Subcutaneous abdominal adipose tissue (tissue), 5 donors: ENCODE data around the gene NRAP.

Experiments used
- H3K27ac ChIP-seq: one replicate; pipeline ENCODE4 v1.7.0; 2013; ENCODE audit warnings: low read depth, mild to moderate bottlenecking, inconsistent platforms, low read length, moderate library complexity
- H3K27me3 ChIP-seq, 5 donors: one replicate each; pipeline ENCODE4 v1.7.0; 2013; ENCODE audit warnings: low read length in 5 of 5, inconsistent platforms in 1 of 5; ENCODE audit not compliant: control insufficient read depth in 5 of 5, insufficient read depth in 4 of 5
- H3K36me3 ChIP-seq, 5 donors: one replicate each; pipeline ENCODE4 v1.7.0; 2013; ENCODE audit warnings: low read length in 5 of 5; ENCODE audit not compliant: control insufficient read depth in 5 of 5, insufficient read depth in 5 of 5
- H3K4me1 ChIP-seq, 5 donors: one replicate each; pipeline ENCODE4 v1.7.0; 2013; ENCODE audit warnings: low read length in 5 of 5, mild to moderate bottlenecking in 3 of 5, moderate library complexity in 1 of 5; ENCODE audit not compliant: control insufficient read depth in 5 of 5, insufficient read depth in 5 of 5
- H3K4me3 ChIP-seq, 5 donors: one replicate each; pipeline ENCODE4 v1.7.0; 2013; ENCODE audit warnings: low read length in 5 of 5, low read depth in 1 of 5
- H3K9ac ChIP-seq, 5 donors: one replicate each; pipeline ENCODE4 v1.7.0; 2013; ENCODE audit warnings: low read length in 5 of 5, mild to moderate bottlenecking in 4 of 5, moderate library complexity in 3 of 5
- H3K9me3 ChIP-seq, 5 donors: one replicate each; pipeline ENCODE4 v1.7.0; 2013; ENCODE audit warnings: low read length in 5 of 5; ENCODE audit not compliant: control insufficient read depth in 5 of 5
- donor health status: healthy.
- donor health status: healthy.
- donor health status: healthy.
- donor health status: healthy.
- donor health status: healthy.

NRAP gene, protein sequence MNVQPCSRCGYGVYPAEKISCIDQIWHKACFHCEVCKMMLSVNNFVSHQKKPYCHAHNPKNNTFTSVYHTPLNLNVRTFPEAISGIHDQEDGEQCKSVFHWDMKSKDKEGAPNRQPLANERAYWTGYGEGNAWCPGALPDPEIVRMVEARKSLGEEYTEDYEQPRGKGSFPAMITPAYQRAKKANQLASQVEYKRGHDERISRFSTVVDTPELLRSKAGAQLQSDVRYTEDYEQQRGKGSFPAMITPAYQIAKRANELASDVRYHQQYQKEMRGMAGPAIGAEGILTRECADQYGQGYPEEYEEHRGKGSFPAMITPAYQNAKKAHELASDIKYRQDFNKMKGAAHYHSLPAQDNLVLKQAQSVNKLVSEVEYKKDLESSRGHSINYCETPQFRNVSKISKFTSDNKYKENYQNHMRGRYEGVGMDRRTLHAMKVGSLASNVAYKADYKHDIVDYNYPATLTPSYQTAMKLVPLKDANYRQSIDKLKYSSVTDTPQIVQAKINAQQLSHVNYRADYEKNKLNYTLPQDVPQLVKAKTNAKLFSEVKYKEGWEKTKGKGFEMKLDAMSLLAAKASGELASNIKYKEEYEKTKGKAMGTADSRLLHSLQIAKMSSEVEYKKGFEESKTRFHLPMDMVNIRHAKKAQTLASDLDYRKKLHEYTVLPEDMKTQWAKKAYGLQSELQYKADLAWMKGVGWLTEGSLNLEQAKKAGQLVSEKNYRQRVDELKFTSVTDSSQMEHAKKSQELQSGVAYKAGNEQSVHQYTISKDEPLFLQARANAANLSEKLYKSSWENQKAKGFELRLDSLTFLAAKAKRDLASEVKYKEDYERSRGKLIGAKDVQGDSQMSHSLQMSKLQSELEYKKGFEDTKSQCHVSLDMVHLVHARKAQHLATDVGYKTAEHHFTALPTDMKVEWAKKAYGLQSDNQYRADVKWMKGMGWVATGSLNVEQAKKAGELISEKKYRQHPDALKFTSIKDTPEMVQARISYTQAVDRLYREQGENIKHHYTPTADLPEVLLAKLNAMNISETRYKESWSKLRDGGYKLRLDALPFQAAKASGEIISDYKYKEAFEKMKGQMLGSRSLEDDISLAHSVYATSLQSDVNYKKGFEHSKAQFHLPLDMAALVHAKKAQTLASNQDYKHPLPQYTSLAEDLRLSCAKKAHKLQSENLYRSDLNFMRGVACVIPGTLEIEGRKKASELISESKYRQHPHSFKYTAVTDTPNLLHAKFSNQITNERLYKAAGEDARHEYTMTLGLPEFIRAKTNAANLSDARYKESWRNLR (N-terminal part only)

DNA sequence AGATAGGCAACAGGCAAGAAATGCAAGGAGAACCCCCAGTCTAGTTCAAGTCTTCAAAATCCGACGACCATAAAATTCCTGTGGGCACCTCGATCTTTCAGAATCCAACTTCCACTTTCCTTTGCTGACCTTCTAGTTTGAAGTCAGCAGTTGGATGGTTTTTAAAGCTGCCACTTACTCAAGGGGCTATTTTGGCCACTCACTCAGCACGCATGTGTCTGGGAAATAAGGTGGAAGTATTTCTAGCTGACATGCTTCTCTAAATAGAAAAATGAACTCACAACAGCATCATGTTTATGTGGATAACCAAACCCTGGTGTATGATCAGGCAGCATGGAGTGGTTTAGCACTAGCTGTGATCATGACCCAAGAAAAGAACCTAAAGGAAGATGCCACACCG lies at the start of gene NRAP:
Gene NRAP, minus strand, starts transcription at position 134 of the 400 bp plus-strand sequence. CDS start 159 bp downstream, outside the sequence.
- H3K4me1 ChIP-seq = peaks cover 0 to 11% (median 0%) of the 10 kb centered on the region in 5 donors
- H3K36me3 ChIP-seq = no peaks in the 10 kb centered on the region
- H3K4me3 ChIP-seq = no peak within 1 kb of the TSS
- no peak within 1 kb of the TSS for H3K9ac ChIP-seq
- no peaks in the 10 kb centered on the region for H3K9me3 ChIP-seq
- H3K27ac ChIP-seq = no peak within 1 kb of the TSS
- no peaks in the 10 kb centered on the region for H3K27me3 ChIP-seq

DNA sequence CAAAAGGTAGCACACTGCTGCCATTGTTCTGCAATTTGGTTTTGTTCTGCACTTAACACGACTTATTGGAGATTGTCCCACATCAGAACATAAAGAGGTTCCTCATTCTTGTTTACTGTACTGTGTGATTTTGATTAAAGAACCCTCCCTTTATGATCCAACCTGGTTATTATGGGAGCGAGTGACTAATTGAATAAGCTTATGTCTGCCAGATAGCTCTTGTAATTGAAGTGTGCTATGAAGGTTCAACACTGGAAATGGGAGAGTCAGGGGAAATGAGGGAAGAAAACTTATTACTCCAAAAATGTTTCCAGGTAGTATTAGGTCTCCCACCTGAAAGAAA lies 49.8 kb upstream of the NRAP start:
- H3K27ac ChIP-seq = no peak overlapping the region
- no peak overlapping the region for H3K4me3 ChIP-seq
- no peaks in the 10 kb centered on the region for H3K27me3 ChIP-seq
- no peaks in the 10 kb centered on the region for H3K9me3 ChIP-seq
- H3K9ac ChIP-seq = no peak overlapping the region
- H3K4me1 ChIP-seq = peaks cover 0 to 20% (median 9%) of the 10 kb centered on the region in 5 donors
- peaks cover 0 to 29% (median 14%) of the 10 kb centered on the region in 5 donors for H3K36me3 ChIP-seq

DNA sequence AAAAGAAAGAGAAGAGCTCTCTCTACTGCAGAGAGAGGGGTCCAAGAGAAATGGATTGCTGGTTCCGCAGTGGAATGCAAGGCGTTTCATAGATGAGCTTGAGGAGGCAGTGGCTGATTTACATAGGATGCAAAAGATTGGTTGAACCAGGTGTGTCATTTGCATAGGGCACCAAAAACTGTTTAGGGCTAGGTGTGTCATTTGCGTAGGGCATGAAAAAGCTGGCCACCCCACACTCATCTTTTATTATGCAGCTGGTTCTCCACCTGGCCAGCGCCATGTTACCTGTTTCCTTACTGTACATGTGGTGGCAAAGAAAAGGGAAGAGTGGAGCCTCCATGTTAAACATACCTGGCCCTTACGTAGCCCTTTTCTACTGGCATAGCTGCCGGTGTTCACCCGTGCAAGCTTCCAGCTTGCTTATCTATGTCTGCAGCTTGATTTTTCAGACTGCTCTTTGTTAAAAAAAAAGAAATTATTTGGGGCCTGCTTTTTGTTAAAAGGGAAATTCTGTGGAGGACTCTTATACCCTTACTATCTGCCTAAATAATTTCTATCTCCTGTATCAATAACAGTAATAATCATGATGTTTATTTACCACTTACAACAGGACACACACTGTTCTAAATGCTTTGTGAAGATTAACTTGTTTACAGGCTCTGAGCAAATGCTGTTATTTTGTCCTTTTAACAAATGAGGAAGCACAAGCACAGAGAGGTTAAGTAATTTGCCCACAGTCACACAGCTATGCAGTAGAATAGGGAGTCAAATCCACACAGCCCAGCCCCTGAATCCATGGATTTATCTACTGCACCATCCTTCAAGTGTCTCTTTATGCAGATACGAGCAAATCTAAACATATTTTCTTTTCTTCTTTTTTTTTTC lies 49.2 kb upstream of the NRAP start:
- no peak overlapping the region for H3K27ac ChIP-seq
- H3K36me3 ChIP-seq = peaks cover 0 to 29% (median 14%) of the 10 kb centered on the region in 5 donors
- no peaks in the 10 kb centered on the region for H3K27me3 ChIP-seq
- H3K9me3 ChIP-seq = no peaks in the 10 kb centered on the region
- H3K9ac ChIP-seq = no peak overlapping the region
- peaks cover 0 to 25% (median 9%) of the 10 kb centered on the region in 5 donors for H3K4me1 ChIP-seq
- no peak overlapping the region for H3K4me3 ChIP-seq

DNA sequence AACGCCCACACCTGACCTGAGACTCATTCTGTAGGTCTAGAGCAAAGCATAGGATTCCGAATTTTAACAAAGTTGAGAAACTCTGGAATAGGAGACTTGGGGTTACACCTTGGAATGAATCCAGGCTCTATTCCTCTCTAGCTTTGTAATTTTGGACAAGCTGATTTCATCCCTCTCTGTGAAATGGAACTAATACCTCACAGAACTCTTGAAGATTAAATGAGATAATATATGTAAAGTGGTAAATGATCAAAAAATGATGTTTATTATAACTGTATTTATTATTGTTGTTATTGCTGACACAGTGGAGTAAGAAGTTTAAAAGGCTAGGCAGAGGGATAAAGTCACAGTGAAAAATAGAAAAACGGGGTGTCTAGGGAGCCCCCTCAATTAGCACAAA lies 48.2 kb upstream of the NRAP start:
- Histone ChIP-seq H3K27ac (no peak overlapping the region), H3K36me3 (peaks cover 0 to 23% (median 10%) of the 10 kb centered on the region in 5 donors), H3K9me3 (no peaks in the 10 kb centered on the region), H3K4me3 (no peak overlapping the region), H3K27me3 (no peaks in the 10 kb centered on the region), H3K4me1 (peaks cover 0 to 31% (median 9%) of the 10 kb centered on the region in 5 donors), H3K9ac (no peak overlapping the region)

DNA sequence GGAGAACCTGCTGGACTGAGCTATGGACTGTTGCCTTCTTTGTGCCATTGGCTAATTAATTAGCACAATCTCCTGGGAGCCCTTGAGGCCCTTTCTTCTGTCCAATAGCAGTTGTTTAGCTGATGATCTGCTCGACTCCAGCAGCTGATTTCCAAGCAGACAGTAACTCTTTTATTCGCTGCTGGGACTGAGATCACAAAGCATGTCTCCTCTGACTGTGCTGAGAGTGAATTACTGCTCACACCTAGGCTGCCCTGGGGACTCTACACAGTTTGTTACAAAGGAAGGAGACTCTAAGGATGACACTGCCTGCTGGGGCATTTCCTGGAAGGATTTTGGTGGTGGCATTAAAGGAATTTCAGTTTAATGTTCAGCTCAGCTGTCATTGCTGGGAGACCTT lies 47.3 kb upstream of the NRAP start:
- no peak overlapping the region for H3K9ac ChIP-seq
- no peak overlapping the region for H3K4me3 ChIP-seq
- H3K27me3 ChIP-seq = no peaks in the 10 kb centered on the region
- no peaks in the 10 kb centered on the region for H3K9me3 ChIP-seq
- H3K4me1 ChIP-seq = peaks cover 0 to 33% (median 9%) of the 10 kb centered on the region in 5 donors
- no peak overlapping the region for H3K27ac ChIP-seq
- peaks cover 0 to 23% (median 10%) of the 10 kb centered on the region in 5 donors for H3K36me3 ChIP-seq

DNA sequence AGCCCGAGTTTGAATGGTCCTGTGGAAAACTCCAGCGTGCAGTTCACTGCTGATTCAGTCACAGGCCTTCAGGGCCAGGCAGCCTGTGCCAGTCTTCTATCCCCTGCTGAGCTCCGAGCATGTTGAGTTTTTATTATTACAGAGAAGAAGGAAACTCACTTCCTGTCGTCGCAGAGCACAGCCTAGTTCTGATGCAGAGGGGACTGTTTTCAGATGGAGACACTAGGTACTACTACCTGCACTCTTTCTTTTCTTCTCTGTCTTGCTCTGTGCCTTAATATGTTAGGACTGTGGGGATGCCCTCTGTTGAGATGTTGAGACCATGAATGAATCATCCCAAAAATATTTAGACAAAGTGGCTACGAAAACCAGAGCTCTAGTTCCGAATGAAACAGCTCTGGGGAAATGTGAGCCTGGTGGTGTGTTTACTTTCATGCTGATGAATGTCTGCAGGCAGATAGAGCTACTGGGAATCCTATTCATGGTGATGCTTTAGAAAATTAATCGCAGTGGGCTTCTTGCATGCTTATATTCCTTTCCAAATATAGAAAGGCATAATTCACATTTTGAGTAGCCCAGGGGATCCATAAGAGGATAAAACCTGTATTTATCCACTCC lies 45.5 kb upstream of the NRAP start:
- H3K27me3 ChIP-seq = no peaks in the 10 kb centered on the region
- H3K27ac ChIP-seq = no peak overlapping the region
- no peaks in the 10 kb centered on the region for H3K9me3 ChIP-seq
- H3K4me1 ChIP-seq = peaks cover 2 to 36% (median 20%) of the 10 kb centered on the region in 5 donors
- no peak overlapping the region for H3K4me3 ChIP-seq
- H3K9ac ChIP-seq = no peak overlapping the region
- peaks cover 0 to 18% (median 4%) of the 10 kb centered on the region in 5 donors for H3K36me3 ChIP-seq

DNA sequence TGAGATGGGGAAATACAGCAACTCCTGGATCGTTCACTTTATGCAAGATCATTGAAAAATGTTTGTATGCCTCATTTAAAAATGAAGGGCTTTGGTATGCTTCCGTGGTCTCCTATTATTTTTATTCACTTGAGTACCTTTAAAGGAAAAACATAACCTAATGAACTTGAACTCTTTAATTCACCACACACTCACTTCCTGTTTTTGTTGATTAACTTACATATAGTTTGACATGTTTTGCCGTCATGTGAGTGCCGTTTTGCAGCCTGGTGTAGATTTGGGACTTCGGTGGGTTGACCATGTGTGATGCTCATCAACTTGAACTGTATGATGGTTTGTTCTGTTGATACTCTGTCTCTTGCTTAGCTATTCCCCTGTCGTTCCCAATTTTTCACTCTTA lies 44.8 kb upstream of the NRAP start:
- Histone ChIP-seq H3K27ac (no peak overlapping the region), H3K27me3 (no peaks in the 10 kb centered on the region), H3K36me3 (peaks cover 0 to 24% (median 11%) of the 10 kb centered on the region in 5 donors), H3K4me1 (peaks cover 2 to 36% (median 20%) of the 10 kb centered on the region in 5 donors), H3K4me3 (no peak overlapping the region), H3K9ac (no peak overlapping the region), H3K9me3 (no peaks in the 10 kb centered on the region)

DNA sequence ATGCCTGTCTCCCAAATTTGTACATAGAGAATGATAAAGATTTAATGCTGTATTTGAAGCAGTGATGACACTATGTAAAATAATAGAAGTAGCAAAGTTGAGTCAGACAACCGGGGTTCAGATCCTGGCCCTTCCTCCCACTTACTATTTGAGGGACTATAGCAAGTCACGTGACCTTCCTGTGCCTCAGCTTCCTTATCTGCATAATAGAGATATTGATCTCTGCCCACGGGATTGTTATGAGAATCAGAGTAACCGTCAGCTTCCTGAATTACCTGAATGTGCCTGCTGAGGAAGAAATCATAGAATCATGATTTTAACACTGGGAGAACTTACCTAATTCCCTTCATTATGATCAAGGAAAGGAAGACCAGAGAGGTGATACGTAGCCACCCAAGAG lies 42.8 kb upstream of the NRAP start:
- peaks cover 2 to 36% (median 19%) of the 10 kb centered on the region in 5 donors for H3K4me1 ChIP-seq
- no peak overlapping the region for H3K9ac ChIP-seq
- H3K27ac ChIP-seq = no peak overlapping the region
- no peaks in the 10 kb centered on the region for H3K9me3 ChIP-seq
- no peak overlapping the region for H3K4me3 ChIP-seq
- peaks cover 5 to 29% (median 15%) of the 10 kb centered on the region in 5 donors for H3K36me3 ChIP-seq
- H3K27me3 ChIP-seq = no peaks in the 10 kb centered on the region

DNA sequence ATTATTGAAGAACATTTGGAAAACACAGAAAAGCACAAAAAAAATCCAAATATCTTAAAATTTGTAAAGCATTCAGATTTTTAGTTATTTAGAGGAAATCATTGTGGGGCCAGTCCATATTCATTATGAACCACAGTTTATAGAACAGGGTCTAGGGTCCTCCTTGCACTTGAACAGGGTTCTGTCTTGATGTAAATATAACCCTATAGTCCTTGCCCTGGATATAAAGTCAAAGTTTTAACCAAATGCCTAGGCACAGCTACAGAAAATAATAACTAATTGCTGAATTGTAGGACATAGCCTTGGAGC lies 41.5 kb upstream of the NRAP start:
- peaks cover 5 to 29% (median 16%) of the 10 kb centered on the region in 5 donors for H3K36me3 ChIP-seq
- no peaks in the 10 kb centered on the region for H3K27me3 ChIP-seq
- H3K4me3 ChIP-seq = no peak overlapping the region
- H3K9ac ChIP-seq = peak overlapping the region in 1 of 5 donors; percentile 20
- no peak overlapping the region for H3K27ac ChIP-seq
- H3K9me3 ChIP-seq = no peaks in the 10 kb centered on the region
- peaks cover 2 to 33% (median 12%) of the 10 kb centered on the region in 5 donors for H3K4me1 ChIP-seq
